IMR-90 (cell line): ENCODE data around the gene RASL10B. TPM values are rescaled to one million over a fixed set of nuclear protein-coding genes. Genes with fewer than 3 reads are reported as not detected.

ENCODE experiments used
- ATAC-seq: fragments of 200-7000 bp; cut with Tn5 transposase; 2 replicates; pipeline ENCODE4 v1.9.1; 2020; ENCODE audit warnings: low read depth, mild to moderate bottlenecking, moderate library complexity
- BruUV-seq: library from RNA; stranded (reverse); fragments of 400-500 nt; replicated peaks from 2 replicates; lab custom pipeline; 2021; lab: Mats Ljungman, UMichigan
- CTCF ChIA-PET: fragments of 300-600 bp; formaldehyde crosslinking; extraction: SDS; loops from one replicate; lab custom pipeline; 2021; ENCODE audit warnings: antibody characterized with exemption; lab: Yijun Ruan, JAX
- POLR2A ChIA-PET: fragments of 300-600 bp; sonication (Branson Sonifier 250); formaldehyde crosslinking; loops from one replicate; lab custom pipeline; 2022; ENCODE audit warnings: antibody characterized with exemption; ENCODE audit not compliant: unreplicated experiment; lab: Charles Lee
- DNase-seq: peaks from one replicate; pipeline ENCODE4 v3.0.0; 2013
- H2AFZ ChIP-seq: replicated peaks from 2 replicates; pipeline ENCODE3; 2013; ENCODE audit warnings: low read length, mild to moderate bottlenecking; ENCODE audit not compliant: poor library complexity
- H2AK5ac ChIP-seq: 2 replicates; pipeline ENCODE4 v1.6.1; 2013; ENCODE audit warnings: low read depth, low read length, inconsistent platforms
- H2AK9ac ChIP-seq: replicated peaks from 2 replicates; pipeline ENCODE3; 2013; ENCODE audit warnings: mild to moderate bottlenecking, low read depth, low read length, moderate library complexity; ENCODE audit not compliant: poor library complexity
- H2BK120ac ChIP-seq: 2 replicates; pipeline ENCODE4 v1.6.1; 2013; ENCODE audit warnings: low read depth, low read length, inconsistent platforms
- H2BK15ac ChIP-seq: 3 replicates; pipeline ENCODE4 v1.6.1; 2013; ENCODE audit warnings: low read depth, low read length, inconsistent platforms
- H2BK20ac ChIP-seq: 2 replicates; pipeline ENCODE4 v1.6.1; 2013; ENCODE audit warnings: low read depth, mild to moderate bottlenecking, inconsistent platforms, low read length, moderate library complexity
- H2BK5ac ChIP-seq: 2 replicates; pipeline ENCODE4 v1.6.1; 2013; ENCODE audit warnings: mild to moderate bottlenecking, low read depth, low read length, inconsistent platforms; ENCODE audit not compliant: poor library complexity, severe bottlenecking
- H3K14ac ChIP-seq: replicated peaks from 2 replicates; pipeline ENCODE4 v1.6.1; 2013; ENCODE audit warnings: low read depth, low read length, inconsistent platforms
- H3K18ac ChIP-seq: 2 replicates; pipeline ENCODE4 v1.6.1; 2013; ENCODE audit warnings: low read depth, low read length, control low read depth
- H3K23ac ChIP-seq: 2 replicates; pipeline ENCODE4 v1.6.1; 2013; ENCODE audit warnings: low read depth, low read length, inconsistent platforms
- H3K27ac ChIP-seq: 2 replicates; pipeline ENCODE4 v1.5.1; 2013; ENCODE audit warnings: mild to moderate bottlenecking, control low read depth, low read length; ENCODE audit not compliant: insufficient read depth
- H3K27me3 ChIP-seq: 2 replicates; pipeline ENCODE4 v1.6.1; 2013; ENCODE audit warnings: low read length; ENCODE audit not compliant: control insufficient read depth, insufficient read depth
- H3K36me3 ChIP-seq: 2 replicates; pipeline ENCODE4 v1.6.1; 2013; ENCODE audit warnings: low read length, mixed read lengths; ENCODE audit not compliant: control insufficient read depth, insufficient read depth
- H3K4ac ChIP-seq: 2 replicates; pipeline ENCODE4 v1.6.1; 2013; ENCODE audit warnings: low read depth, low read length, inconsistent platforms
- H3K4me1 ChIP-seq: 2 replicates; pipeline ENCODE4 v1.6.1; 2013; ENCODE audit warnings: low read length, mixed read lengths; ENCODE audit not compliant: control insufficient read depth, insufficient read depth
- H3K4me2 ChIP-seq: 2 replicates; pipeline ENCODE4 v1.6.1; 2013; ENCODE audit warnings: low read depth, mild to moderate bottlenecking, control low read depth, low read length, moderate library complexity
- H3K4me3 ChIP-seq: 2 replicates; pipeline ENCODE4 v1.5.1; 2013; ENCODE audit warnings: low read depth, mild to moderate bottlenecking, control low read depth, low read length, moderate library complexity; ENCODE audit not compliant: insufficient read depth
- H3K56ac ChIP-seq: 2 replicates; pipeline ENCODE4 v1.6.1; 2013; ENCODE audit warnings: low read length, inconsistent platforms; ENCODE audit not compliant: insufficient read depth; ENCODE audit errors: extremely low read depth
- H3K79me1 ChIP-seq, 2 experiments: 2 replicates each; pipeline ENCODE4 v1.6.1; 2013; ENCODE audit warnings: low read length in 2 of 2, inconsistent platforms in 1 of 2, low read depth in 1 of 2
- H3K9ac ChIP-seq: 2 replicates; pipeline ENCODE4 v1.6.1; 2013; ENCODE audit warnings: low read depth, low read length, control low read depth
- H3K9me1 ChIP-seq: 2 replicates; pipeline ENCODE4 v1.6.1; 2013; ENCODE audit warnings: low read length, inconsistent platforms; ENCODE audit not compliant: insufficient read depth
- H3K9me3 ChIP-seq: 2 replicates; pipeline ENCODE4 v1.6.1; 2013; ENCODE audit warnings: low read length; ENCODE audit not compliant: control insufficient read depth, insufficient read depth
- H4K20me1 ChIP-seq: 2 replicates; pipeline ENCODE4 v1.6.1; 2013; ENCODE audit warnings: low read length, inconsistent platforms; ENCODE audit not compliant: insufficient read depth
- H4K5ac ChIP-seq: 2 replicates; pipeline ENCODE4 v1.6.1; 2013; ENCODE audit warnings: mild to moderate bottlenecking, low read depth, low read length, control low read depth
- H4K8ac ChIP-seq, 2 experiments: 2 replicates each; pipeline ENCODE4 v1.6.1; 2013; ENCODE audit warnings: low read depth in 2 of 2, low read length in 2 of 2, control low read depth in 1 of 2, inconsistent platforms in 1 of 2
- H4K91ac ChIP-seq: 2 replicates; pipeline ENCODE4 v1.6.1; 2013; ENCODE audit warnings: low read depth, low read length, inconsistent platforms; ENCODE audit not compliant: insufficient read depth
- BHLHE40 ChIP-seq: fragments of 150-350 bp; IDR thresholded peaks from 2 replicates; pipeline ENCODE4 v1.6.1; 2016; ENCODE audit warnings: mild to moderate bottlenecking, low read depth, low read length
- NFE2L2 ChIP-seq: fragments of 150-350 bp; IDR thresholded peaks from 2 replicates; pipeline ENCODE4 v1.6.1; 2016; ENCODE audit warnings: low read depth, mild to moderate bottlenecking, low read length
- RCOR1 ChIP-seq: IDR thresholded peaks from 2 replicates; pipeline ENCODE4 v1.6.1; 2012; ENCODE audit warnings: mild to moderate bottlenecking, low read length, improper control_type of control experiment; ENCODE audit not compliant: insufficient replicate concordance
- WGBS, 2 experiments: methylation state at CpG; one replicate each; pipeline versions ENCODE4 v1.1.5 to v1.1.7; 2013; ENCODE audit warnings: missing lambda C conversion rate in 2 of 2; ENCODE audit not compliant: insufficient read length in 1 of 2; ENCODE audit errors: extremely low coverage in 2 of 2; 5-methylcytosine and 5-hydroxymethylcytosine counted together
- dilution Hi-C: fragments of 300-500 bp; cut with HindIII; formaldehyde crosslinking; loops from one replicate; pipeline ENCODE4 v1.14.3; 2018; ENCODE audit warnings: low sequenced_read_pairs; ENCODE audit not compliant: unreplicated experiment
- in situ Hi-C: fragments of 300-500 bp; cut with MboI; formaldehyde crosslinking; loops from 3 replicates; pipeline ENCODE4 v1.14.3; 2019; ENCODE audit warnings: low sequenced_read_pairs, inconsistent platforms, mixed read lengths
- intact Hi-C: fragments of 100-400 bp; cut with micrococcal nuclease; formaldehyde crosslinking; loops from 2 replicates; pipeline ENCODE4 v1.10.0; 2022
- polyA plus RNA-seq, 3 experiments: library from polyadenylated mRNA; depleted of rRNA; stranded (reverse); fragments of >200 nt; gene quantifications; 2 replicates each; pipeline ENCODE4 v1.2.3, GENCODE V29; 2012; ENCODE audit warnings: low replicate concordance in 1 of 3
- total RNA-seq: library from RNA; depleted of rRNA; stranded (reverse); fragments of >200 nt; gene quantifications from 2 replicates; pipeline ENCODE4 v1.2.3, GENCODE V29; 2012

RASL10B gene
- total and polyA plus RNA-seq, 2 of the 4 experiments (the other 2 are of a cell fraction) = 4.1 to 4.7 TPM

- H3K23ac ChIP-seq = no peak overlapping the region; the same call in 1 of the 2 replicates
- H3K4ac ChIP-seq = no peak overlapping the region
- no peak overlapping the region for H3K14ac ChIP-seq
- H3K4me2 ChIP-seq = no peak overlapping the region
- no peak overlapping the region for H4K8ac ChIP-seq
- H2AFZ ChIP-seq = no peak overlapping the region
- WGBS, 2 experiments = 21% methylated on average over 13 of the region's 73 CpGs; no CpG with 5 or more reads in 1 of the 2 experiments
- CTCF ChIA-PET = no interaction called here
- H3K18ac ChIP-seq = no peak overlapping the region
- no peaks in the 10 kb centered on the region for H3K9me3 ChIP-seq
- peaks cover 12% of the 10 kb centered on the region for H4K20me1 ChIP-seq
- H2BK5ac ChIP-seq = no peak overlapping the region
- H3K9me1 ChIP-seq = peaks cover 2% of the 10 kb centered on the region; the same call in 1 of the 2 replicates
- H3K27ac ChIP-seq = no peak overlapping the region
- no peaks in the 10 kb centered on the region for H3K36me3 ChIP-seq
- ATAC-seq = peak; percentile 48; the same call in 1 of the 2 replicates
- H4K5ac ChIP-seq = no peak overlapping the region
- intact Hi-C loops = loop anchor here (10.0 kb wide), 2 partner anchors 306 to 496 kb away; partner anchors contain the start of genes SLFN12 and SLFN5
- H3K4me1 ChIP-seq = no peaks in the 10 kb centered on the region
- TF ChIP-seq BHLHE40 (peak; percentile 36; the same call in 1 of the 2 replicates), NFE2L2 (no peak), RCOR1 (no peak)
- no peak overlapping the region for H2BK15ac ChIP-seq
- no peak for DNase-seq
- H4K91ac ChIP-seq = no peak overlapping the region
- no peak overlapping the region for H3K56ac ChIP-seq
- POLR2A ChIA-PET = no interaction called here
- peaks cover 43% of the 10 kb centered on the region for H3K27me3 ChIP-seq
- dilution Hi-C loops = no loop called here
- no peak overlapping the region for H2BK120ac ChIP-seq
- in situ Hi-C loops = loop anchor here (25.0 kb wide), 1 partner anchor 379 kb away; the partner anchor contains the start of gene SLFN11
- H3K4me3 ChIP-seq = no peak overlapping the region
- no peak overlapping the region for H2BK20ac ChIP-seq
- H3K9ac ChIP-seq = no peak overlapping the region
- no peak overlapping the region for H2AK5ac ChIP-seq
- no peak overlapping the region for H2AK9ac ChIP-seq
- H3K79me1 ChIP-seq = no peaks in the 10 kb centered on the region
- BruUV-seq = no TSS peak
Observed at GRCh38 chr17:35740997-35741931, 9.8 kb downstream of the RASL10B start.
